ENCODE data around the gene LUZP1.

DNA sequence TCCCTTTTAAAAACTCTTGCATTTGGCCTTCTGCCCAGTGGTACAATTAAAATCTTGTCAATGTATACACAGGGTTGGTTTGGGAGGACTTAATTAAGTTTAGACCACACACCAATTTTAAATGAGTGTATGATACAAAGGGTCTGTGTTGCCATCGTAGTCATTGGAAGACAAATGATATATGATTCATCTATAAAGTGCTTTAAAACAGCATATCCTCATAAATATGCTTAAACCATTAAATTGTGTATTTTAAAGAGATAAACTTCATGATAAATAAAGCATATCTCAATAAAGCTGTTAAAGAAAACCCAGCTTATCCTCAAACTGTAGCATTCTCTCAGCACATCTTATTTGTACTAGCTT is 69.5 kb downstream of the LUZP1 start:
- no peak for TF ChIP-seq JUNB (IDR thresholded peaks at IDR 0.05)
- no peak for TF ChIP-seq SIX5 (IDR thresholded peaks at IDR 0.05; ENCODE audit: low read depth, low read length, severe bottlenecking)

Measured in GM12878 (cell line).